Epithelial cell of proximal tubule (primary cell): ENCODE data around the gene MAPK12. TPM values are rescaled to one million over a fixed set of nuclear protein-coding genes. Genes with fewer than 3 reads are reported as not detected.

Experiments
- DNase-seq: peaks from one replicate; pipeline ENCODE4 v3.0.0-alpha.2; 2011; ENCODE audit warnings: low read depth
- H3K4me3 ChIP-seq: 2 replicates; pipeline ENCODE4 v1.5.1; 2011; ENCODE audit warnings: low read depth, mild to moderate bottlenecking, low read length
- total RNA-seq: library from RNA; depleted of rRNA; stranded (reverse); fragments of >200 nt; gene quantifications from 2 replicates; pipeline ENCODE4 v1.2.3, GENCODE V29; 2015
- TF ChIP-seq, protein P1 (sequence below): conservative IDR thresholded peaks from 2 replicates; pipeline ENCODE4 v1.5.1; 2012; ENCODE audit warnings: low read depth, mild to moderate bottlenecking, low read length

The MAPK12 gene
- total RNA-seq, 1 donor from 2014 or later: 33.9 TPM

DNA sequence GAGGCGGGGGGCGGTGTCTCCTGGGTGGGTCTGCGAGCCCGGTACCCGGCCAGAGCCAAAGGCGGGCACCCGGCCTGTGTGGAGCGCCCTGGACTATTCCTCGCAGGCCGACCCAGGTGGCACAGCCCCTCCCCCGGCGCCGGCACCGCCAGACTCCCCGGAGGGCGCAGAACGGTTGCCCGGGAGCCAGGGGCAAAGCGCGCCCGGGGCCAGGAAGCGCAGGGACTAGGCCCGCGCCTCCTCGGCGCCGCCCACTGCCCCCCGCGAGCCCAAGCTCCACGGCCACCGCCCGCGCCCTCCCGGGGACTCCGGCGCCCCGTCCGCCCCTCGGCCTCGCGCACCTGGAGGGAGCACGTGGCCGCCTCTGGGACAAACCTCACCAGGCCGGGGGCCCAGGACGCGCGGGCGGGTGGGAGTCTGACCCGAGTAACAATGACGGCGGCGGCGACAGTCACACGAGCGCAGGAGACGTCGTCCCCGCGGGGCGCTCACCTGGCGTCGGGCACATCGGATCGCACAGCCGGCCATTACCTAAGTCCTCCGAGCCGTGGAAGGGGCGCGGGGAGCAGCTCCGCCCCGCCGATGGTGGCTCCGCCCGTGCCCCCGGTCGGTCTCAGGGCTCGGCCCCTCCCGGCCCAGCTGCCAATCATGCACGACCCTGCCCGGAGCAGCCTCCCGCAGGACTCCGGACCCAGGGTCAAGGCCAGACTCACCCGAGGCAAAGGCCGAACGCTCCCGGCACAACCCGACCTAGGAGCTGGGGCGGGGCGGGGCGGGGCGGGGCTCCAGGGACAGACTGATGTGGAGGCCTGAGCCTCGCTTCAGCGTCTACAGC lies 38.5 kb upstream of the MAPK12 start:
- TF ChIP-seq, protein P1, sequence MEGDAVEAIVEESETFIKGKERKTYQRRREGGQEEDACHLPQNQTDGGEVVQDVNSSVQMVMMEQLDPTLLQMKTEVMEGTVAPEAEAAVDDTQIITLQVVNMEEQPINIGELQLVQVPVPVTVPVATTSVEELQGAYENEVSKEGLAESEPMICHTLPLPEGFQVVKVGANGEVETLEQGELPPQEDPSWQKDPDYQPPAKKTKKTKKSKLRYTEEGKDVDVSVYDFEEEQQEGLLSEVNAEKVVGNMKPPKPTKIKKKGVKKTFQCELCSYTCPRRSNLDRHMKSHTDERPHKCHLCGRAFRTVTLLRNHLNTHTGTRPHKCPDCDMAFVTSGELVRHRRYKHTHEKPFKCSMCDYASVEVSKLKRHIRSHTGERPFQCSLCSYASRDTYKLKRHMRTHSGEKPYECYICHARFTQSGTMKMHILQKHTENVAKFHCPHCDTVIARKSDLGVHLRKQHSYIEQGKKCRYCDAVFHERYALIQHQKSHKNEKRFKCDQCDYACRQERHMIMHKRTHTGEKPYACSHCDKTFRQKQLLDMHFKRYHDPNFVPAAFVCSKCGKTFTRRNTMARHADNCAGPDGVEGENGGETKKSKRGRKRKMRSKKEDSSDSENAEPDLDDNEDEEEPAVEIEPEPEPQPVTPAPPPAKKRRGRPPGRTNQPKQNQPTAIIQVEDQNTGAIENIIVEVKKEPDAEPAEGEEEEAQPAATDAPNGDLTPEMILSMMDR: no peak
- no peak for DNase-seq
- peak overlapping the region; percentile 42 for H3K4me3 ChIP-seq

DNA sequence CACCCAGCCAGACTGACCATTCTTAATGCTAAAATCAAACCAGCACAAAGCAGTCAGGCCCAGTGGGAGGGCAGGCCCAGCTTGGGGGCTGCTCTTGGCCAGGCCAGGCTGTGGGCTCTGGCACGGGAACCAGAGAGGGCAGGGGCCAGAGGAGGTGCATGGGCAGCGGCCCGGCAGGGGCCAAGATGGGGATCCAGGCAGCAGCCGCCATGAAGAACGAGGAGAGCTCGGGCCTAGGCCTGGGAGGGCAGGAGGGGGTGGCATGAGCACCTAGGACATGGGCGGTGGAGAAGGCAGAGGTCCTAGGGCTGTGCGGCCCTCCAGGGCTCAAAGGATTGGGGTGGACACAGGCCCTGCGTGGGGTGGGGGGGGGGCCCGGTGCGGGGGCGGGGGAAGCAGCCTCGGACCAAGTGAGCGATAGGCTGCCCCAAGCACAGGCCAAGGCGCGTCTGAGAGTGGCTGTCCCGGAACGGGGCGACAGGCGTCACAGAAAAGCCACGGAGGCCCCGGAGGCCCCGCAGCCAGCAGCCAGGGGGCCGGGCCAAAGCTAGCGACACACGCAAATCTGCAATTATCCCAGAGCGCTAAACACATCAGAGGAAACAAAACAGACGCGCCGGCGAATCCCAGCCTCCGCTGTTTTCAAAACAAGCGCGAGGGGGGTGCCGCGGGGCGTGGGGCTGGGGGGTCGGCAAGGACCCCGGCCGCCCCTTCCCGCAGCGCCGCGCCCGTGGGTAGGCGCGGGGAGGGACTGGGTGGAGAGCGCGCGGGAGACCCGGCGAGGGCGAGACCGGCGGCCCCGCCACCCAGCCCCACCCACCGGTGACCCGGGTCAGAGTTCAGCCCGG lies 37.7 kb upstream of the MAPK12 start:
- TF ChIP-seq, protein P1: no peak
- H3K4me3 ChIP-seq: peak overlapping the region; percentile 42
- no peak for DNase-seq

DNA sequence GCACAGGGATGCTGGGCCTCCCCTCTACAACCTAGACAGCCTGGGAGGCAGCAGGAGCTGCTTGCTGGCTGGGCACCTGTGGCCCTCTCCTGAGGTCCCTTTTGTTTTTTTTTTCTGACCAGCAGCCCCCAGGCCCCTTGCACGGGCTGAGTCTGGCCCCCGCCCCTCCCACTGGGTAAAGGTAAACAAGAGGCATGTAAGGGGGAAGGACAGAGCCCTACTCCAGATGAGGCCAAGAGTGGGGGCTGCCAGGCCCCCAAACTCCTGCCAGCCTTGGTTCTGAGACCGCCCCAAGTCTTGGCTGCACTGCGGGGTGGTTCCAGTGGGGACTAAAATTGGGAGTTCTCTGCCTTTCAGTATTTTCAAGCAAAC lies 36.8 kb upstream of the MAPK12 start:
- H3K4me3 ChIP-seq: no peak overlapping the region
- DNase-seq: no peak
- TF ChIP-seq, protein P1: no peak

DNA sequence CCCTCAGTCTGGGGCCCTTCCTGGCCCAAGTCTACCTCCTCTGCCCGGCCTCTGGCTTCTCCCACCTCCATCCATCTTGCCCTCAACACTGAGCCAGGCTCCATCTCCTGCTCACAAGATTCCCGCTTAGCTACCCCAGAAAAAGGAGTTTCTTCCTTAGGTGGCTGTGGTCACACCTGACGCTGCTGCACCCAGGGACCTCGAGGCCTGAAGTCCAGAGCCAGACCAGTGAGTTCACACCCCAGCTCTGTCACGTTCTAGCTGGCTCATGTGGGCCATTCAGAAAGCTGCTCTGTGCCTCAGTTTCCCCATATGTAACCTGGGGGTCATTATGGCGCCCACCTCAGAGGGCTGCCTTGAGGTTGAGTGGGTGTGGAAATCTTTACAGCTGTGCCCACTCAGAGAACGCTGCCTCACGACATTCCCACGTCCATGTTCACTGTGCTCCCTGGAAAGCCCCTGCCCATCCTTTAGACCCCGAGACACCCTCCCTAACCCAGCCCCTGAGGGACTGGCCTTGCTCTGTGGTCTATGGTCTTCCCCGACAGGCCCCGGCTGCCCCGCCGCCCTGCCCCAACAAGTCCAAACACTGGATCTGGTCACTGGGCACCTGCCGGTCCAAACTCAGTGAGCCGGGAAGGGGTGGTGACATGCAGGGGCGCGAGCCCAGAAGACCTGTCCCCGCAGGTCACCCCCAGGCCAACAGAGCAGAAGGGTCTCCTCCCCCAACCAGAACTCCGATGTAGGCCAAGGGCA lies 36.2 kb upstream of the MAPK12 start:
- no peak for DNase-seq
- TF ChIP-seq, protein P1: no peak
- H3K4me3 ChIP-seq: no peak overlapping the region

DNA sequence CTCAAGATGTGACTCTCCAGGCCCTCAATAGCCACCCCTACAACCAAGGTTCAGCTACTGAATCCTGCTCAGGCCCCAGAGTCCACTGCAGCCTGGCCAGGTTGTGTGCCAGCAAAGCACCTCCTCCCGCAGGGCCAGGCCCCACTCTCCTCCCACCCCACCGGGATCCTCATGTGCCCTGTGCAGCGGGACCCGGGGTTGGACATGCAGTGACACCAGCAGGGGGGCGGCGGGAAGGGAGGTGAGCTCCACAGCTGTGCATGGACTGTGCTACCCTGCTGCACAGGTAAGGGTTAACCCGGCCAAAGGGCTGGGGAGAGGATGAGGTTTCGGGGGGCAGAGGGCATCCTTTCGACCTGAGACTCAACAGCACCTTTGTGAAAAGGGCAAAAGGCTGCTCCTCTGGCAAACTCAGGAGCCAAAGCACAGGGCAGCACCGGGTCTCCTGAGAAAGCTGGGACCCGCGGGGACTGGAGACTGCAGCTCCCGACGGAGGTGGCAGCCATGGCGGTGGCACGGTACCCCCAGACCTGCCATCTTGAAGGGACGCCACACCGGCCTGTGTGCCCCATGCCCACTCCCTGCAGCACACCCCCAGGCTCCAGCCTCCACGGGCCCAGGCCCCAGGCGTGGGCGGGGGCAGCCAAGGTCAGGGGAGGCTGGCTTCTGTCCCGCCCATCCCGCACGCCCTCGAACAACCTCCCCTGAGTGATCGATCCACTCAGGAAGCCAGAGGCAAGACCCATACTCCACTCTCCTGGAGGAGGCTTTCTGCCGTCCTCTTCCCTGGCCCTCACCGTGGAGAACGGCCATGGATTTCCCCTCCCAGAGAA lies 35.4 kb upstream of the MAPK12 start:
- H3K4me3 ChIP-seq: no peak overlapping the region
- no peak for DNase-seq
- TF ChIP-seq, protein P1: no peak

DNA sequence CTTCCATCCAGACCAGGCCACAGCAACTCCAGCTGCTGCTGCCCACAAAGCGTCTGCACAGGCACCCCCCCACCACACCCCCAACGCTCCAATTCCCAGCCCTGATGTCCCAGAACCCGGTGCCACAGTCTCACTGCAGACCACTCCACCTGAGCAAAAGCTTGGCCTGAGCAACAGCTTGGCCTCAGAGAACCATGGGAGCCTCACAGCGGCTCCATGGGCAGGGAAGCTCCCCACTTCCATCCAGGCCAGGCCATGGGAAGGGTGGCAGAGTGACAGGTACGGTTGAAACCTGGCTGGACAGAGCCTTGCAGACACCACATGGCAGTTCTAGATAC lies 32.8 kb upstream of the MAPK12 start:
- H3K4me3 ChIP-seq: no peak overlapping the region
- no peak for DNase-seq
- TF ChIP-seq, protein P1: no peak
